Activated CD4-positive, alpha-beta T cell treated with anti-CD3 and anti-CD28 coated beads, Interleukin-2, amount 50 U/mL, for 24 hours (primary cell): ENCODE results near the gene TRAF7.
"Not testable (repeated sequence)": the region's sequence is repeated elsewhere in the genome, so short reads cannot be mapped to it uniquely, and the experiment has no call there.

Experiments used
- DNase-seq, 2 donors: peaks; one replicate each; pipeline ENCODE4 v3.0.0-alpha.2; 2020; ENCODE audit warnings: low read depth in 1 of 2, low spot score in 1 of 2

The TRAF7 gene

GRCh38 chr16:2122429-2122828 lies 33.2 kb upstream of the TRAF7 start:
- DNase-seq: no peak

- not testable (repeated sequence) for DNase-seq
Measured at GRCh38 chr16:2122934-2123683, 32.5 kb upstream of the TRAF7 start.

GRCh38 chr16:2123706-2124376 lies 31.7 kb upstream of the TRAF7 start:
- not testable (repeated sequence) for DNase-seq

GRCh38 chr16:2124377-2124693 lies 31.2 kb upstream of the TRAF7 start:
- not testable (repeated sequence) for DNase-seq

GRCh38 chr16:2124694-2125444 lies 30.7 kb upstream of the TRAF7 start:
- not testable (repeated sequence) for DNase-seq

- not testable (repeated sequence) for DNase-seq
Measured at GRCh38 chr16:2125609-2126008, 30.0 kb upstream of the TRAF7 start.

GRCh38 chr16:2126161-2126743 lies 29.3 kb upstream of the TRAF7 start:
- DNase-seq: not testable (repeated sequence)

GRCh38 chr16:2126928-2127556 lies 28.5 kb upstream of the TRAF7 start:
- DNase-seq: not testable (repeated sequence)

GRCh38 chr16:2127630-2128280 lies 27.8 kb upstream of the TRAF7 start:
- not testable (repeated sequence) for DNase-seq

- not testable (repeated sequence) for DNase-seq
Measured at GRCh38 chr16:2129251-2129650, 26.3 kb upstream of the TRAF7 start.

GRCh38 chr16:2129890-2130447 lies 25.6 kb upstream of the TRAF7 start:
- not testable (repeated sequence) for DNase-seq

- not testable (repeated sequence) for DNase-seq
Measured at GRCh38 chr16:2133797-2134196, 21.8 kb upstream of the TRAF7 start.

- DNase-seq: not testable (repeated sequence)
Measured at GRCh38 chr16:2135071-2135470, 20.5 kb upstream of the TRAF7 start.

GRCh38 chr16:2135770-2136490 lies 19.7 kb upstream of the TRAF7 start, which contains the start of gene PKD1:
Gene PKD1, minus strand, starts transcription at chr16:2135898. Its CDS starts 209 bp downstream, at chr16:2135689.
- peak; percentile 97 to 98 for DNase-seq

- no peak for DNase-seq
Measured at GRCh38 chr16:2142942-2143877, 12.4 kb upstream of the TRAF7 start.

GRCh38 chr16:2143878-2144485 lies 11.6 kb upstream of the TRAF7 start:
- DNase-seq: no peak

GRCh38 chr16:2145843-2146242 lies 9.7 kb upstream of the TRAF7 start:
- no peak for DNase-seq

- no peak for DNase-seq
Measured at GRCh38 chr16:2147378-2147777, 8.2 kb upstream of the TRAF7 start.
